NCI-H2196 treated with DMSO at 0.1 percent for 48 hours (cell line): ENCODE measurements around the gene CREBL2.
"Not testable (repeated sequence)": the region's sequence is repeated elsewhere in the genome, so short reads cannot be mapped to it uniquely, and the experiment has no call there.

Experiments
- DNase-seq: peaks from one replicate; lab custom pipeline; 2025; ENCODE audit not compliant: unreplicated experiment; lab: John Stamatoyannopoulos, UW

The CREBL2 gene

DNA sequence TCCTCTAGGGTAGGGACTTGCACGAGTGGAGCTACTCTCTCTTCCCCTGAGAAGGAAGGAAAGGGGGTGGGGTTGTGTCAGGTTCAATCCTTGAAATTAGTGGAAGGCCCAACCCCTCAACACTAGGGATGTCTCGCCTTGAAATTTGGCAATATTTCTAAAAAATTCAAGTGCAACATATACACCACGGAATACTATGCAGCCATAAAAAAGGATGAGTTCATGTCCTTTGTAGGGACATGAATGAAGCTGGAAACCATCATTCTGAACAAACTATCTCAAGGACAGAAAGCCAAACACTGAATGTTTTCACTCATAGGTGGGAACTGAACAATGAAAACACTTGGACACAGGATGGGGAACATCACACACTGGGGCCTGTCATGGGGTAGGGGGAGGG lies 15.1 kb upstream of the CREBL2 start:
- not testable (repeated sequence) for DNase-seq

DNA sequence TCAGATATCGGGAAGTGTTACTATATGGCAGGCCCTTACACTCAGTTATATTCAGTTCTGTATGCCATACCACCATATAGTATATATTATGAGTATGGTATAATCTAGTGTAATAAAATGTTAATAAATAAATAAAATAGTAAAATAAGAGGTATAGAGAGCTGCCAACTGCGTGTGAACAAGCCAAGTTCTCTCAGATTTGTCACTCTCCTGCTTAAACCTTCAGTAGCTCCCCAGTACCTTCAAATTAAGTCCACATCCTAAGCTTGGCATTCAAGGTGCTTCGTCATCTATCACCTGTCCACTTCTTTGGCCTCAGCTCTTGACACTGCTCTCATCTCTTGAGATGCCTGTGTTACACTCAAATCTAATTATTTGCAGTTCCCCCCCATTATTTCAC lies 12.8 kb upstream of the CREBL2 start:
- DNase-seq, result no peak

DNA sequence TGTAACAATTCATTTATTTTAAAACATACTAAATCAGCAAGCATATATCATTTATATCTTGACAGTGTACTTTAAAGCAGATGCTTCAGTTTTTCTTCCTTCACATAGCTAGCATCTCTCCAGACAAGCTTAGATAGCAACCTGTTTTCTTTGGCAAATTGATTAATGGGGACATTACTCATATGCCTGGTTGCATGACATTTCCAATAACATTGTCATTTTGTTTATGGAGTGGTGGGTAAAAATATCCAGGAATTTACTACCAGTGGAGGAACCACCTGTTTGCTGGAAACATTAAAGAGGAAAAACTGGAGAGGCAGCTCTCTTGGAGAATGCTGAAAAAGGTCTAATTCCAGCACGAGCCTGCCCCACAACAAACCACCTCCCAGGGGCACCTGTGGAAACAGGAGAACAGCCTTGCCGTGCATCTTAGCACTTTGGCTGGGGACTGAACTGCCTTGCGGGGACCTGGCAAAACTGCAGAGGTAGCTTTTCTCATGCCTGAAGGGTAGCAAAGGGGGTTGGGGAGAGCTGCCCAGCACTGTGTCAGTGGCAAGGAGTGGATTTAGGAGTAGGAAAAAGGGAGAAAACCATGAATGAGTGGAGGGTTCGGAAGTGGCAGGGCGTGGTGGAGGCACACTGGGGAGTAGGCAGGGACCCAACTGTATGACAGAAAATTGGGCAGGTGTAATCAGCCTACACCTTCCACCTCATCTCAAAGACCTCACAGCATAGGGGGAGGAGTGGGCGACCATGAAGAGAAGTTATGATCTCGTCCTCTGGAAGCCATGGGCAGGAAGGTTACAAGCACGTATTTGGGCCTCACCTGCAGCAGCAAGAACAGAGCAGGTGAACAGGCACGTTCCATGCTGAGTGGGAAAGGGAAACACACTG lies 11.7 kb upstream of the CREBL2 start:
- no peak for DNase-seq

DNA sequence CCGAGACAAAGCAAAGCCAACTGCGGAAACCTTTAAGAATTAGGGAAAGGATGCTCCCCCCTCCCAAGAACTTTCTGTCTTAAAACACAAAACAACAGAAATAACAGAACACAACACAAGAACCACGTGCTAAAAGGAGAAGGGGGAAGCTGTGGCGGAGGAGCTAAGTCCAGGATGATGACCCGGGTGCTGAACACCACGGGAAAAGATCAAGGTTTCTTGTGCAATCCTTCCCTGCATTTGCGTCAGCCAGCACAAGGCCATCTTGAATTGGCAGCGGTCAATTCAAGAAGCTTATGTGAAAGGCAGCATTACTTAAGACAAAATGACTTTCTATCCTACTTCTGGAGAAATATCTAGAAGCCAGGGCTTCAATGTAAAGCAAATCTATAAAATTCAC lies 11.0 kb upstream of the CREBL2 start:
- DNase-seq, result no peak

DNA sequence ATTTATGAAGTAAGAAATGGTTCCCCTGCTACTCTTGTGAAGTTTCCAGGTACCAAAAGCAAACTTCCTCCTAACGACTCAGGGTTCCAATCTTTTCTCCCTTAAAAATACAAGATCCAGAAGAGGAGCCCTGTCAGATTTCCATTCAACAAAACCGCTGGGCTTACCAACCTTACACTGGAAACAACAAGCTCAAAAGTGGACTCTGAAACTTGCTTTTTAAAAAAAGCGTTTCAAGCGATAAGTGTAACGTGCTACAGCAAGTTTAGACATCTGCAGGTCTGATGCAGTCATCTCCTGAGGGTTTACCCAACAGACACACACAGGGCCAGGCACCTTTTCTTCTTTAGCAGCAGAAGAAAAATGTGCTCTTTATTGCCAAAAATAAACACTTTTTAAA lies 6.9 kb upstream of the CREBL2 start:
- no peak for DNase-seq

DNA sequence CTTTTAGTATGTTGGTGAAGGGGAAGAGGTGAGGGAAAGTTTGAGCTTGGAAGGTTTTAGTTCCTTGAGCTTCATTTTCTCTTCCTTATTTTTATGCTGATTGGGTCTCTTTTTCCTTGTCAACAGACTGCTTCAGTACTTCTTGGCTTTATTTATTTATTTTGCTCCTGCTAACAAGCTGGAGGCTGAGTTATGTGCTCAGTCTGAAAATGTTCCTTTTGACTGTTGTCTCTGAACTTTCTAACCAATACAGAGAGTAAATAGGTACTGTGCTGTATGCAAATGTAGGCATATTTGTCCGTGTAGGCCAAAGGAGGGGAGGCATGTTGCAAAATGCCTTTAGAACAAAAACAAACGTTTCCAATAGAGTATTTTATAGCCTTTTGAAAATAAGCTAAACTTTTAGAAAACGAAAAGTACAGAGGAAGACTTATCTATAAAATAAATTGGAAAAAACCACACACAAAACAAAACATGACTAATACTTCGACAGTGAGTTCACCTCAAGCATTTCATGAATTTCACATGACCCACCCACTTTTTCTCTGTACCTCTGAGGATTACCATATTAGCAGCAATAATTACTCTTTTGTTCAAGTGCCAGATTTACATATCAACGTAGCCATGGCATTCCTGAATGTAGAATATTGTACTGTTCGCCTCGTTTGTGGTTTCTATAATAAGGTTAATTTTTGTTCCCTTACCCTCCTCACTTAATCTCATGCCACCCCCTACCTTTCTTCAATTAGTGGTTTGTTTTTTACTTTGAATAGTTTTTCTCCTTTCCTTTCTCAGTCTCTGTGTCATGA lies 4.7 kb upstream of the CREBL2 start:
- no peak for DNase-seq

DNA sequence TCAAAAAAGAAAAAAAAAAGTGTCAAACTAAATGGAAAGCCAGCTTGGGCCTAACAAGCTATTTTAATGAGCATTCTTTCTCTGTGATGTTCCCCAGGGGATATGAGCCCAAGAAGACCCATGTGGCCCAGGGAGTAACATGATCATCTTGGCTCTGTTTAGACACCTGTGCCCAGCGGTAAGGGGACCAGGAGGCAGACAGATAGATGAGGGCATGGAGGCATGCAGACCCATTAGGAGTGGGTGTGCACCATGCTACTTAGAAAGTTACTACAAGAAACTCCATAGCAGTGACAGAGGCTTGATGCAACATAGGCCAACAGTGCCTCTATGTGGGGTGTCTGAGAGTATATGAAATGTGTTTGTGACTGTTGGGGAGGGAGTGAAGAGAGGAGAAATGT lies 3.1 kb upstream of the CREBL2 start:
- no peak for DNase-seq

DNA sequence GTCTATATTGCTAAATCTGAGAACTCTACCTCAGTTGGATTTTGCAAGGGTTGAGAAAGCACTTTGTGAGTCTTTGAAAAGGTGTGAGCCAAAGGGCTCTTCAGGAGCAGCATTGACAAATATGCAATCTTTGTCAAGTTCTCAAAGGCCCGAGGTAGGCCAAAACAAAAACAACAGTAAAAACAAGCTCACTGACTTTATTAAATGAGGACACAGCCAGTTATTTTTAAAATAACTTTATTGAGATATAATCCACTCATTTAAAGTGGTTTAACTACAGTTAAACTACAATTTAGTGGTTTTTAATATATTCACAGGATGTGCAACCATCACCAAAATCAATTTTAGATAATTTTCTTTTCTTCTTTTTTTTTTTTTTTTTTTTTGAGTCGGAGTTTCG lies 2.0 kb upstream of the CREBL2 start:
- no peak for DNase-seq

DNA sequence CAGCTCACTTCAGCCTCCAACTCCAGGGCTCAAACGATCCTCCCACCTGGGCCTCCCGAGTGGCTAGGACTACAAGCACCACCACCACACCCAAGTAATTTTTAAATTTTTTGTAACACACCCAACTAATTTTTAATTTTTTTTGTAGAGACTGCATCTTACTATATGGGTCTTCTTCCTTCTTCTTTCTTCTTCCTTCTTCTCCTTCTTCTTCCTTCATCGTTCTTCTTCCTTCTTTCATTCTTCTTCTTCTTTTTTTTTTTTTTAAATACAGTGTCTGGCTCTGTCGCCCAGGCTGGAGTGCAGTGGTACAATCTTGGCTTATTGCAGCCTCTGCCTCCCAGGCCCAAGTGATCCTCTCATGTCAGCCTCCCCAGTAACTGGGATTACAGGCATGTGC lies 965 bp upstream of the CREBL2 start:
- DNase-seq, result no peak

DNA sequence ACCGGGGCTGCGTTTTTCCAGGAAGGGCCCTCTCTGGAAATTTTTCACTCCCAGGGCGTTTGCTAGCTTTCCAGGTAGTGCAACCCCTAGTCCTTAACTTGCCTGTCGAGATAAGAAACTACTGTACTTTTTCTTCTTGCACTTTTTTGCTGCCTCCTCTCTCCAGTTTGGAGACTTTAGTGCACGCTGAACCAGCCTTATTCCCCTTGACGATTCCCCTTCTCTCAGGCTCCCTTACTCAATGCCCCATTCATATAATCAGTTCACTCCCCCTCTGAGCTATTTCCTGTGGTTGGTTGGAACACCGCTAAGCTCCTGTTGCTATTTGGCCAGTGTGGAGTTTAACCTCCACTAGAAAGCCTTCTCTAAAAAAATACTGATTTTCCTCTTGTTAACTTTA lies 682 bp downstream of the CREBL2 start:
- DNase-seq, result no peak

DNA sequence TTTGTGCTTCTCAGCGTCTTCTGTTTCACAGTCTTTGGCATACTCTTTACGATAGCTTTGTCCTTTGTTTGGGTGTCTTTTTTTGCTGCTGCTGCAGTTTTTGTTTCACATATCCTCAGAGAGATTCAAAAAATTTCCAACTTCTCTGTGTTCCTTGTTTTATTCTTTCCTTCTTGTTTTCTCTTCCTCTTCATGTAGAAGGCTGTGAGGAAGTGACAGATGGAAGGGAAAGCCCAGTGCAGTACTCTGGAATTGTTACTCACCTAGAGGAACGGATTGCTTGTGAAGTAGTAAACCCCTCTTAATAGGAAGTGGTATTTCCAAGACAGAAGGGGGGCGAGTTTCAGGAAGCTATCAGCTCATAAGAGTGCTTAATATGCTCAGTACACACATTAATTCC lies 1.7 kb downstream of the CREBL2 start:
- DNase-seq, result no peak

DNA sequence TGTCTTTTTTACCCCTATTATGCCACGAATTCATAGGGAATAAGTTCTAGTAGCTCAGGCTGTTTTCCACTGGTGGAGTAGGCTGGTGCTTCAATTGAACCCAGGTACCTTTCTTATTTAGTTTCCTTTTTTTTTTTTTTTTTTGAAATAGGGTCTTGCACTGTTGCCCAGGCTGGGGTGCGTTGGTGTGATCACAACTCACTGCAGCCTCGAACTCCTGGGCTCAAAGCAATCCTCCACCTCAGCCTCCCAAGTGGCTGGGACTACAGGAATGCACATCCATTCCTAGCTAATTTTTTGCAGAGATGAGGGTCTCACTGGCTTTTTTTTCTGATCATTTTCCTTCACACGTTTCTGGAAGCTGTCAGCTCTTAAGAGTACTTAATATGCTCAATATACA lies 2.7 kb downstream of the CREBL2 start:
- DNase-seq, result no peak

DNA sequence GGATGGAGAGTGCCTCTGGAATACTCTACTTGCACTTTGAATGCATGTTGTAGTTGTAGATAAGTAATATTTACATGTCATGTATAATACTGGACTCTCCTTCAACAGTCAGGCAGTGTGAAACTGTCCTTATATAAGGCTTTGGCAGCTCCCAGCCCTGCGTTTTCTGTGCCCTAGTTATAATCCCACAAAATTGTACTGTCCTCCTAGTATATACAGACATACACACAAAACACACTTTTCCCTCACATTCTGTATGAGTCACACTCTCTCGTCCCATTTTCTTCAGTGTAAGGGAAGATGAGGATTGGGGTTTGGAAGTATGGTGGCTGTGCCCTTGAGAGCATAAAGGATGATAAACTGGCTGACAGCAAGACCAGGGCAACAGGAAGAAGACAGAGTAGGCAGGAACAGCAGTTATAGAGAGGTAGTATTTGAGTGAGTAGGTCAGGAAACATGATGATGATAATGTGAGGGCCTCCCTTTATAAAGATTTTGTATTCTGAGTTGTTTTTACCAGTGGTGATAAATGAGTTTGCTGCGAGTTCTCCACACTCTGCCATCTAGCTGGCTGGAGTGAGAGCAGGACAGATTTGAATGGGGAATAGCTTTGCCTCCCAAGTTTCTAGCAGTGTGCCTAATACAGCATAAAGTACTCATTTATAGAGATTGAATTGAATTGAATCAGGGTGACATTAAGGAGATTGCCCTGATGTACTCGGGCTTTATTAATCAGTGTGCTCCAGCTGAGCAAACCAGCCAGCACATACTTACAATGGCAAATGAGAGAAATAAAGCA lies 5.0 kb downstream of the CREBL2 start:
- no peak for DNase-seq

DNA sequence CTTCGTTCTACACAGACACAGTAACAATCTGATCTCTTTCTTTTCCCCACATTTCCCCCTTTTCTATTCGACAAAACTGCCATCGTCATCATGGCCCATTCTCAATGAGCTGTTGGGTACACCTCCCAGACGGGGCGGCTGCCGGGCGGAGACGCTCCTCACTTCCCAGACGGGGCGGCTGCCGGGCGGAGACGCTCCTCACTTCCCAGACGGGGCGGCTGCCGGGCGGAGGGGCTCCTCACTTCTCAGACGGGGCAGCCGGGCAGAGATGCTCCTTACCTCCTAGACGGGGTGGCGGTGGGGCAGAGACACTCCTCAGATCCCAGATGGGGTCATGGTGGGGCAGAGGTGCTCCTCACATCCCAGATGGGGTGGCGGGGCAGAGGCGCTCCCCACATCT lies 6.4 kb downstream of the CREBL2 start:
- not testable (repeated sequence) for DNase-seq

DNA sequence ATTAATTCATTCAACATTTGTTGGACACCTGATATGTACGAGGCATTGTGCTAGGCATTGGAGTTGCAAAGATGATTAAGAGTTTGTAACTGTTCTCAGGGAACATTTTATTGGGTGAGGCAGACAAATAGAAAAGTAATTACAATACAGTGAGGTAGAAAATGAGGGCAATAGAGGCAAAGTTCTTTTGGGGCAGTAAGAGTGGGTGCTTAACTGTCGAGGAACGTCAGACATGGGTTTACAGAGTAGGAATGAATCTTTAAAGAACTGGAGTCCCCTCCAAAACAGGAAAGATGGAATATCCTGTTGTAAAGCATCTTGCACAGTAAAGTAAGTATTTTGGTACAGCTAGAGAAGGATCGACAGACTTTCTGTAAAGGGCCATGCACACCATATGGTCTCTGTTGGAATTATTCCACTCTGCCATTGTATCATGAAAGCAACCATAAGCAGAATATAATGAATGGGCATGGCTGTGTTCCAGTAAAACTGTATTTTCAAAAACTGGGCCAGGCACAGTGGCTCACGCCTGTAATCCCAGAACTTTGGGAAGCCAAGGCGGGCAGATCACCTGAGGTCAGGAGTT lies 9.1 kb downstream of the CREBL2 start:
- no peak for DNase-seq

DNA sequence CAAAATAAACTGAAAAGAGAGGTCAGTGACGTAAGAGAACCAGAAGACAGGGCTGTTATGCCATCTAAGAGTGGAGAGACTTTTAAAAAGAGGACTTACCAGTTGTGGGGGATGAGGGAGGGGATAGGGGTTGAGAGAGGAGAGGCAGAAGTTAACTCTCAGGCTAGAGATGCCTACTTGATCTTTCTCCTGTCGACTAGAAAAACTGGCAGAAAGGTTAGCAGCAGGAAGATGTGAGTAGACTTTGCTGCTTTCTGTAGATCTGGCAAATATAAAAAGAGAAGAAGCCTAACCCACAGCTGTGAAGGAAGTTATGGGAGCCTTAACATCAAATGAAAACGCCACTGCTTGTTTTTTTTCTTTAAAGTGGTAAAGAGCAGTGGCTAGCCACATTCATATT lies 10.7 kb downstream of the CREBL2 start:
- no peak for DNase-seq

DNA sequence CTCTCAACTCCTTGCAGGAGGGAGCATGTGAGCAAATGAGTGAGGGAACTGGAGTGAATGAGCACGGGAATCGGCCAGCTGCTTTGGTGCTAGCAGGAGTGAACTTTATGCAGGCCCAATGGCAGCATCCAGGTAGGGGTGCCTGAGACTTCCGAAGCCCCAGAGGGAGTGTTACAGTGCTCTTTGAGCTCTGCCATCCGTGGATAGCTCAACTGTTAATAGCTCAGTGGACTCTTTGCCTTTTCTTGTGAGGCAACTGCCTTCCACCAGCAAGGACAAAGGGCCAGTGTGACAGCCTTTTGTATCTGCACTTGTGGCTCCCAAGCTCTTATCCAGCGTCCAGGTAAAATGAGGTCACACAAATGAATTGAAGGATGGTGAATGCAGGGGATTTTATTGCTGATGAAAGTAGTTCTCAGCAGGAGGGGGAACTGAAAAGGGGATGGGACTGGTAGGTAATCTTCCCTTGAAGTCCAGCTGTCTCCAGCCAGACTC lies 12.9 kb downstream of the CREBL2 start:
- DNase-seq, result no peak

DNA sequence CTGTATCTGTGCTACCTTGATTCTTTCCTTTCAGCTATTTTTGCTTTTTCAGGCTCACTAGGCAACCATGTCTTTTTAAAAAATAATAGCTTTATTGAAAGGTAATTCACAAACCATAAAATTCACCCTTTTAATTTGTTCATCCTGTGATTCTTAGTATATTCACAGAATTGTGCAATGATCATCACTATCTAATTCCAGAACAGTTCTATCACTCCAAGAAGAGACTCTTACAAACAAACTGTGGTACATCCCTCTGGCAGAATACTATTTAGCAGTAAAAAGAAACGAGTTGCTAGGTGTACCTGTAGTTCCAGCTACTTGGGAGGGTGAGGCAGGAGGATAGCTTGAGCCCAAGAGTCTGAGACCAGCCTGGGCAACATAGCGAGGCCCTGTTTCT lies 14.8 kb downstream of the CREBL2 start:
- no peak for DNase-seq

DNA sequence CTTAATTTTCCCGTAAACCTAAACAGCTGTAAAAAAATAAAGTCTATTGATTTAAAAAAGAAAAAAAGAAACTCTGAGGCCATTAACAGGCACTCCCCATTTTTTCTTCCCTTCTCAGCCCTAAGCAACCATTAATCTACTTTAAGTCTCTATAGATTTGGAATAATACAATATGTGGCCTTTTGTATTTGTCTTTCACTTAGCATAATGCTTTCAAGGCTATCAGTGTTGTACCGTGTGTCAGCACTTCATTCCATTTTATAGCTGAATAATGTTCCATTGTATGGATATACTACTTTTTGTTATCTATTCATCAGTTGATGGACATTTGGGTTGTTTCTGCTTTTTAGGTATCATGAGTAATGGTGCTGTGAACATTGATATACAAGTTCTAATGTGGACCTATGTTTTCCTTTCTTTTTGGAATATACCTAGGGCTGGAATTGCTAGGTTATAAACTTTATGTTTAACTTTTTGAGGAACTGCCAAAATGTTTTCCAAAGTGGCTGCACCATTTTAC lies 15.7 kb downstream of the CREBL2 start:
- no peak for DNase-seq

DNA sequence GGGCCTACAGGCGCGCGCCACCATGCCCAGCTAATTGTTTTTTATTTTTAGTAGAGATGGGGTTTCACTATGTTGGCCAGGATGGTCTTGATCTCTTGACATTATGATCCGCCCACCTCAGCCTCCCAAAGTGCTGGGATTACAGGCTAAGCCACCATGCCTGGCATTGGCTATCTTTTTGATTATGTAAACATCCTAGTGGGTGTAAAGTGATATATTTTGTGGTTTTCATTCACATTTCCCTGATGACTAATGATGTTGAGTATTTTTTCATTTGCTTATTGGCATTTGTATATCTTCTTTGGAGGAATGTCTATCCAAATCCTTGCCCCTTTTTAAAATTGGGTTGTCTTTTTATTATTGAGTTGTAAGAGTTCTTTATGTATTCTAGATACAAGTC lies 16.3 kb downstream of the CREBL2 start:
- no peak for DNase-seq

DNA sequence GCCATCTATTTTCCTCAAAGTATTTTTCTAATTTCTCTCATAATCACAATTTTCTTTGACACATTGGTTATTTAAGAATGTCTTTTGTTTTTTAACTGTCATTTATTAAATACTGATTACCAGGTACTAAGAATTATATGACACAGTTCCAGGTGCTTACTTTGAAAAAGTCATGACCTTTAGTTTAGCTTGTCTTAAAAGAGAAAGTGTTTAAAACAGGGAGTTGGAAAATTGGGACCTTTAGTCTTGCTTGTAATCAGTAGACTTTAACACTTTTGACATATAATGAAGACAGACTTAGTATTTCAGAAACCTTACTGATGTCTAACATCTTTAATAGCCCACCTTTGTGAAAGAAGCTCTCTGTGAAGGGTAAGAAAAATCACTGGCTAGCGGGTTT lies 19.2 kb downstream of the CREBL2 start:
- no peak for DNase-seq
